Lung (tissue), 16 donors: ENCODE results near the gene C11orf71. TPM values are rescaled to one million over a fixed set of nuclear protein-coding genes. Genes with fewer than 3 reads are reported as not detected.

Source experiments
- ATAC-seq: fragments of 200-7000 bp; cut with Tn5 transposase; one replicate; pipeline ENCODE4 v1.9.1; 2020; ENCODE audit warnings: moderate number of reproducible peaks; ENCODE audit not compliant: insufficient read depth, low FRiP score
- DNase-seq, 3 donors: peaks; one replicate each; pipeline ENCODE4 v3.0.0-alpha.2; 2013 to 2017
- H3K27ac ChIP-seq, 2 donors: one replicate each; pipeline ENCODE4 v1.5.1; 2013; ENCODE audit warnings: mild to moderate bottlenecking in 2 of 2, moderate library complexity in 2 of 2, control low read depth in 1 of 2, inconsistent platforms in 1 of 2, low read depth in 1 of 2, low read length in 1 of 2
- H3K27me3 ChIP-seq, 3 donors: one replicate each; pipeline ENCODE4 v1.5.1; 2013; ENCODE audit warnings: low read length in 2 of 3; ENCODE audit not compliant: control insufficient read depth in 3 of 3, insufficient read depth in 3 of 3
- H3K36me3 ChIP-seq, 4 donors: one replicate each; pipeline ENCODE4 v1.5.1; 2013; ENCODE audit warnings: low read length in 4 of 4, mild to moderate bottlenecking in 1 of 4, moderate library complexity in 1 of 4; ENCODE audit not compliant: control insufficient read depth in 4 of 4, insufficient read depth in 4 of 4
- H3K4me1 ChIP-seq, 5 donors: one replicate each; pipeline ENCODE4 v1.5.1; 2013; ENCODE audit warnings: low read length in 5 of 5, mild to moderate bottlenecking in 2 of 5, moderate library complexity in 1 of 5; ENCODE audit not compliant: control insufficient read depth in 5 of 5, insufficient read depth in 5 of 5
- H3K4me3 ChIP-seq: one replicate; pipeline ENCODE4 v1.5.1; 2013; ENCODE audit warnings: mild to moderate bottlenecking, control low read depth, moderate library complexity
- H3K9ac ChIP-seq, 2 donors: one replicate each; pipeline ENCODE4 v1.5.1; 2013; ENCODE audit warnings: low read length in 2 of 2, control low read depth in 1 of 2; ENCODE audit not compliant: insufficient read depth in 1 of 2
- H3K9me3 ChIP-seq, 4 donors: one replicate each; pipeline ENCODE4 v1.5.1; 2013; ENCODE audit warnings: low read length in 3 of 4, mild to moderate bottlenecking in 1 of 4, moderate library complexity in 1 of 4; ENCODE audit not compliant: control insufficient read depth in 4 of 4, insufficient read depth in 3 of 4
- WGBS, 2 donors: extraction: QIAGEN DNeasy Blood & Tissue Kit; methylation state at CpG; one replicate each; pipeline ENCODE4 v1.1.7; 2013; 5-methylcytosine and 5-hydroxymethylcytosine counted together
- long read RNA-seq, 5 donors: transcript quantifications; one replicate each; lab custom pipeline, GENCODE V29; 2026
- polyA plus RNA-seq, 2 donors: library from polyadenylated mRNA; stranded (reverse); fragments of 200-250 nt; gene quantifications; one replicate each; pipeline ENCODE4 v1.2.1, GENCODE V29; 2013
- total RNA-seq, 2 donors: library from RNA; depleted of rRNA in 1 of 2; stranded (reverse); fragments of >200 nt in 1 of 2; gene quantifications; one replicate each; pipeline ENCODE4 v1.2.1, GENCODE V29; 2014 to 2021
- TF ChIP-seq, protein P1 (sequence below): IDR thresholded peaks from 2 replicates; pipeline ENCODE4 v1.5.1; 2012; ENCODE audit warnings: mild to moderate bottlenecking; ENCODE audit errors: control extremely low read depth, extremely low read depth
- donor health status: control.
- donor health status: control.
- donor health status: Bipolar disorder and iron deficiency.
- donor health status: healthy.
- donor health status: DM: yes; HTN: yes; CAD: no.

C11orf71 gene, protein sequence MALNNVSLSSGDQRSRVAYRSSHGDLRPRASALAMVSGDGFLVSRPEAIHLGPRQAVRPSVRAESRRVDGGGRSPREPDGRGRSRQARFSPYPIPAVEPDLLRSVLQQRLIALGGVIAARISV
- 10 to 100 TPM; 10.9 to 14.4 TPM for total RNA-seq
- 10 to 100 TPM; 10.1 to 11.5 TPM for polyA plus RNA-seq
- long read RNA-seq, donor 1, transcript C11orf71-202 (1 exons, 1,980 nt) = major isoform, 17 of 17 reads
- long read RNA-seq, donor 1, partial matches to known transcripts = 0 of 17 reads
- long read RNA-seq, donor 1, other reads (novel, unspliced or antisense) = 0 of 17 reads
- long read RNA-seq, donor 2, transcript C11orf71-202 (1 exons, 1,980 nt) = major isoform, 7 of 7 reads
- long read RNA-seq, donor 2, partial matches to known transcripts = 0 of 7 reads
- long read RNA-seq, donor 2, other reads (novel, unspliced or antisense) = 0 of 7 reads
- long read RNA-seq, donor 3, transcript C11orf71-202 (1 exons, 1,980 nt) = major isoform, 15 of 15 reads
- long read RNA-seq, donor 3, partial matches to known transcripts = 0 of 15 reads
- long read RNA-seq, donor 3, other reads (novel, unspliced or antisense) = 0 of 15 reads
- long read RNA-seq, donor 4, transcript C11orf71-202 (1 exons, 1,980 nt) = major isoform, 8 of 8 reads
- long read RNA-seq, donor 4, partial matches to known transcripts = 0 of 8 reads
- long read RNA-seq, donor 4, other reads (novel, unspliced or antisense) = 0 of 8 reads
- long read RNA-seq, donor 5, transcript C11orf71-202 (1 exons, 1,980 nt) = major isoform, 33 of 33 reads
- long read RNA-seq, donor 5, partial matches to known transcripts = 0 of 33 reads
- long read RNA-seq, donor 5, other reads (novel, unspliced or antisense) = 0 of 33 reads

DNA sequence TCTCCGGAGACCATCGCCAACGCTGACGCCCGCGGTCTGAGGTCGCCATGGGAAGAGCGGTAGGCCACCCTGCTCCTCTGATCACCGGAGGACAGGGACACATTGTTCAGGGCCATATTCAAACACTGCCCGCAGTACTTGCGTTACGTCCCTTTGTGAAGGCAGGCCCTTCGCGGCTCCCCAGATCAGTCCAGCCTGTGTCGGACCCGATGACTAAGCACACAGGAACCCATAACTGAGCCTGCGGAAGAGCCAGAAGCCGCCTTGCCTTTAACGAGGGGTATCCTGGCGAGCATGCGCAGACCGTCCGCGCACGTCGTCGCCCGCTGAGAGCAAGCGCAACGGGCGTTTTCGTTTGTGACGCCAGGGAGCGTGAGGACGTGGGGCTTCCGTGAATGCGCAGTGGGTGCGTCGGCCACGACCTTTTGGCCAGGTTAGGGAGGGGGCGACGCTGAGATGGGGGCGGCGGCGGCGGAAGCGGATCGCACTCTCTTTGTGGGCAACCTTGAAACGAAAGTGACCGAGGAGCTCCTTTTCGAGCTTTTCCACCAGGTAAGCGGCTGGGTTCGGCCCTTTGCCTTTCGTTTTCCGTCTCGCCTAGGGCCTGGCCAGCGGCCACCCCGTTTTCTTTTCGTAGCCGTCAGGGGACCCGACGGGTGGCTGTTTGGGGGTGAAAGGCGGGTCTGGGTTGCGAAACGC is at the start of gene C11orf71, which contains the start of gene RBM7:
Gene C11orf71, minus strand, starts transcription at position 296 of the 699 bp plus-strand sequence. Its CDS starts 180 bp downstream, at position 116.
Gene RBM7, plus strand, starts transcription at position 451 of the 699 bp plus-strand sequence. Its CDS starts 6 bp downstream, at position 457.
- Histone ChIP-seq H3K4me3 (peak within 1 kb of the TSS; percentile 48), H3K27me3 (no peaks in the 10 kb centered on the region), H3K9ac (peak within 1 kb of the TSS; percentile 99 to 100), H3K9me3 (no peaks in the 10 kb centered on the region), H3K36me3 (peaks cover 0 to 11% (median 5%) of the 10 kb centered on the region in 4 donors), H3K27ac (peak within 1 kb of the TSS; percentile 97 to 98), H3K4me1 (peaks cover 0 to 24% (median 7%) of the 10 kb centered on the region in 5 donors)
- whole genome bisulfite sequencing, 2 donors = 0% methylated on average over 65 of the region's 65 CpGs
- DNase-seq = peak; percentile 98 to 99 (median 99)
- peak; percentile 96 for ATAC-seq
- TF ChIP-seq, protein P1, sequence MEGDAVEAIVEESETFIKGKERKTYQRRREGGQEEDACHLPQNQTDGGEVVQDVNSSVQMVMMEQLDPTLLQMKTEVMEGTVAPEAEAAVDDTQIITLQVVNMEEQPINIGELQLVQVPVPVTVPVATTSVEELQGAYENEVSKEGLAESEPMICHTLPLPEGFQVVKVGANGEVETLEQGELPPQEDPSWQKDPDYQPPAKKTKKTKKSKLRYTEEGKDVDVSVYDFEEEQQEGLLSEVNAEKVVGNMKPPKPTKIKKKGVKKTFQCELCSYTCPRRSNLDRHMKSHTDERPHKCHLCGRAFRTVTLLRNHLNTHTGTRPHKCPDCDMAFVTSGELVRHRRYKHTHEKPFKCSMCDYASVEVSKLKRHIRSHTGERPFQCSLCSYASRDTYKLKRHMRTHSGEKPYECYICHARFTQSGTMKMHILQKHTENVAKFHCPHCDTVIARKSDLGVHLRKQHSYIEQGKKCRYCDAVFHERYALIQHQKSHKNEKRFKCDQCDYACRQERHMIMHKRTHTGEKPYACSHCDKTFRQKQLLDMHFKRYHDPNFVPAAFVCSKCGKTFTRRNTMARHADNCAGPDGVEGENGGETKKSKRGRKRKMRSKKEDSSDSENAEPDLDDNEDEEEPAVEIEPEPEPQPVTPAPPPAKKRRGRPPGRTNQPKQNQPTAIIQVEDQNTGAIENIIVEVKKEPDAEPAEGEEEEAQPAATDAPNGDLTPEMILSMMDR = no peak

DNA sequence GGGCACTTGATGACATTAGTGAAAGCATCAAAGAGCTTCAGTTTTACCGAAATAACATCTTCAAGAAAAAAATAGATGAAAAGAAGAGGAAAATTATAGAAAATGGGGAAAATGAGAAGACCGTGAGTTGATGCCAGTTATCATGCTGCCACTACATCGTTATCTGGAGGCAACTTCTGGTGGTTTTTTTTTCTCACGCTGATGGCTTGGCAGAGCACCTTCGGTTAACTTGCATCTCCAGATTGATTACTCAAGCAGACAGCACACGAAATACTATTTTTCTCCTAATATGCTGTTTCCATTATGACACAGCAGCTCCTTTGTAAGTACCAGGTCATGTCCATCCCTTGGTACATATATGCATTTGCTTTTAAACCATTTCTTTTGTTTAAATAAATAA is 49.5 kb upstream of the C11orf71 start:
- 90 to 93% methylated on average over 6 of the region's 6 CpGs for WGBS, 2 donors
- Histone ChIP-seq H3K27ac (no peak overlapping the region), H3K9me3 (no peaks in the 10 kb centered on the region), H3K36me3 (peaks cover 3 to 28% (median 14%) of the 10 kb centered on the region in 4 donors), H3K9ac (no peak overlapping the region), H3K27me3 (no peaks in the 10 kb centered on the region), H3K4me3 (no peak overlapping the region), H3K4me1 (peaks cover 0 to 13% (median 0%) of the 10 kb centered on the region in 5 donors)
- TF ChIP-seq, protein P1 = no peak
- ATAC-seq (no peak), DNase-seq (no peak)

DNA sequence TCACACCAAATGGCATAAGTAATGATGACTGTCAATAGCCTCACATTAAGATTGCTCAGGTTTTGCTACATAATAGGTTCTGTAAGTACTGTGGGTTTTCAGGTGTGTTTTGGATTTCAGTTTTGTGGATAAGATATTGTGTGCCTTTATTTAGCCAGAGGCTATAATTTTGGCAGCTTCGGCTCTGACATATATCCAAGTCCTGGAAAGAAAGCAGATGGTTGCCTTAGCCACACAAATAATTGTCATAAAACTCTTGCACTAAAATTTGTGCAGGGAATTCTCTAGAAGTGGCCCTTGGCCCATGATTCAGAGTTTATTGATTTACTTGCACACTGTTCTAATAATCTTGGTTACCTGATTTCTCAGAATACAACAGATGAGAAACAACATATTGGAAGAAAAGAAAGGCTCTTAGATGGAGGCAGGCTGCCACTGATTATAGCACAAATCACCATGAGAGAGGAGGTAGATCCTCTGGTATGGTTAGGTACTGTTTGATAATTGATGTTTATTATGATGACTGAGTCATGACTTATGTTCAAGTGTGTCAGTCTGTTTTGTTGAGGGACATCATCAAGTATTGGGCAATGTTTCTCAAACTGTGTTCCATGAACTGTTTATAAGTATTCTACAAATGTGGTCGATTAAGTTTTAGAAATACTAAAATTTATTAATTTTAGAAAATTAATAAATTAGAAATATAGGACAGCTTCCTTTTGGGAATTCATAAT is 48.6 kb upstream of the C11orf71 start:
- Histone ChIP-seq H3K27me3 (no peaks in the 10 kb centered on the region), H3K9ac (no peak overlapping the region), H3K27ac (no peak overlapping the region), H3K4me1 (peaks cover 0 to 16% (median 0%) of the 10 kb centered on the region in 5 donors), H3K9me3 (no peaks in the 10 kb centered on the region), H3K36me3 (peaks cover 3 to 31% (median 16%) of the 10 kb centered on the region in 4 donors), H3K4me3 (no peak overlapping the region)
- no peak for DNase-seq
- TF ChIP-seq, protein P1 = no peak
- 95 to 98% methylated on average over 2 of the region's 2 CpGs for WGBS, 2 donors
- ATAC-seq = no peak
